ES-I3 (cell line): ENCODE measurements around the gene SLC6A14.

ENCODE experiments used
- H3K36me3 ChIP-seq: 2 replicates; pipeline ENCODE4 v1.6.1; 2013; ENCODE audit warnings: mild to moderate bottlenecking, low read length, control low read depth, moderate library complexity; ENCODE audit not compliant: insufficient read depth
- H3K4me1 ChIP-seq: 2 replicates; pipeline ENCODE4 v1.6.1; 2013; ENCODE audit warnings: mild to moderate bottlenecking, control low read depth, low read length; ENCODE audit not compliant: insufficient read depth
- H3K9ac ChIP-seq: 2 replicates; pipeline ENCODE4 v1.6.1; 2013; ENCODE audit warnings: low read depth, mild to moderate bottlenecking, low read length, moderate library complexity
- H3K9me3 ChIP-seq: 2 replicates; pipeline ENCODE4 v1.6.1; 2013; ENCODE audit warnings: mild to moderate bottlenecking, low read length, moderate library complexity; ENCODE audit not compliant: control insufficient read depth, insufficient read depth

SLC6A14 gene, protein sequence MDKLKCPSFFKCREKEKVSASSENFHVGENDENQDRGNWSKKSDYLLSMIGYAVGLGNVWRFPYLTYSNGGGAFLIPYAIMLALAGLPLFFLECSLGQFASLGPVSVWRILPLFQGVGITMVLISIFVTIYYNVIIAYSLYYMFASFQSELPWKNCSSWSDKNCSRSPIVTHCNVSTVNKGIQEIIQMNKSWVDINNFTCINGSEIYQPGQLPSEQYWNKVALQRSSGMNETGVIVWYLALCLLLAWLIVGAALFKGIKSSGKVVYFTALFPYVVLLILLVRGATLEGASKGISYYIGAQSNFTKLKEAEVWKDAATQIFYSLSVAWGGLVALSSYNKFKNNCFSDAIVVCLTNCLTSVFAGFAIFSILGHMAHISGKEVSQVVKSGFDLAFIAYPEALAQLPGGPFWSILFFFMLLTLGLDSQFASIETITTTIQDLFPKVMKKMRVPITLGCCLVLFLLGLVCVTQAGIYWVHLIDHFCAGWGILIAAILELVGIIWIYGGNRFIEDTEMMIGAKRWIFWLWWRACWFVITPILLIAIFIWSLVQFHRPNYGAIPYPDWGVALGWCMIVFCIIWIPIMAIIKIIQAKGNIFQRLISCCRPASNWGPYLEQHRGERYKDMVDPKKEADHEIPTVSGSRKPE

DNA sequence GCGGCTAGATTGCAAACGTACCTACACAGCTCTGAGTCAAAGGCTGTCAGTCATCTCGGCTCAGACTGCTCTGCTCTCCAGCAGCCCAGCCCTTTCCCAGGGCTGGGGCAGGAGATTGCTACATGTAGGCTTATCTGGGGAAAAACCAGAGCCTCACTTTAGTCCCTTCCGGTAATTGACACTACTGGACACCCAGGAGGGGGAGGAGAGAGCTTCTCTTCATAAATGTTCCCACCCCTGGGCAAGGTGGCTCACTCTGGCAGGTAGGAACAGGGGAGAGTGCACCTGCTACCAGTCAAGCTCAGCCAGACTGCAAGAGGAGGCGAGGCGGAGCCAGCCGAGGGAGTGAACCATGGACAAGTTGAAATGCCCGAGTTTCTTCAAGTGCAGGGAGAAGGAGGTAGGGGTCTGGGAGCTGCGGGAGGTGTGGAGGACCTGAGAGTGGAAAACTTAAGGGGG lies at the start of gene SLC6A14:
Gene SLC6A14 (plus strand): TSS at position 249 of the 459 bp plus-strand sequence. CDS start 104 bp downstream, at position 353.
- H3K4me1 ChIP-seq = no peaks in the 10 kb centered on the region
- no peak within 1 kb of the TSS for H3K9ac ChIP-seq
- H3K9me3 ChIP-seq = no peaks in the 10 kb centered on the region
- H3K36me3 ChIP-seq = no peaks in the 10 kb centered on the region

- Histone ChIP-seq H3K9me3 (no peaks in the 10 kb centered on the region), H3K9ac (no peak overlapping the region), H3K36me3 (no peaks in the 10 kb centered on the region), H3K4me1 (no peaks in the 10 kb centered on the region)
Observed at GRCh38 chrX:116395752-116396151, 40.7 kb upstream of the SLC6A14 start.

- no peak overlapping the region for H3K9ac ChIP-seq
- no peaks in the 10 kb centered on the region for H3K36me3 ChIP-seq
- no peaks in the 10 kb centered on the region for H3K9me3 ChIP-seq
- no peaks in the 10 kb centered on the region for H3K4me1 ChIP-seq
Observed at GRCh38 chrX:116399681-116400080, 36.7 kb upstream of the SLC6A14 start.

- H3K9ac ChIP-seq = no peak overlapping the region
- H3K4me1 ChIP-seq = no peaks in the 10 kb centered on the region
- peaks cover 2% of the 10 kb centered on the region; the same call in 1 of the 2 replicates for H3K9me3 ChIP-seq
- H3K36me3 ChIP-seq = no peaks in the 10 kb centered on the region
Observed at GRCh38 chrX:116409219-116409618, 27.2 kb upstream of the SLC6A14 start.

GRCh38 chrX:116413273-116413672 lies 23.1 kb upstream of the SLC6A14 start:
- no peaks in the 10 kb centered on the region for H3K36me3 ChIP-seq
- H3K9ac ChIP-seq = no peak overlapping the region
- H3K4me1 ChIP-seq = no peaks in the 10 kb centered on the region
- H3K9me3 ChIP-seq = peaks cover 2% of the 10 kb centered on the region; the same call in 1 of the 2 replicates

GRCh38 chrX:116417214-116417613 lies 19.2 kb upstream of the SLC6A14 start:
- Histone ChIP-seq H3K36me3 (no peaks in the 10 kb centered on the region), H3K9ac (no peak overlapping the region), H3K4me1 (no peaks in the 10 kb centered on the region), H3K9me3 (peaks cover 2% of the 10 kb centered on the region; the same call in 1 of the 2 replicates)

DNA sequence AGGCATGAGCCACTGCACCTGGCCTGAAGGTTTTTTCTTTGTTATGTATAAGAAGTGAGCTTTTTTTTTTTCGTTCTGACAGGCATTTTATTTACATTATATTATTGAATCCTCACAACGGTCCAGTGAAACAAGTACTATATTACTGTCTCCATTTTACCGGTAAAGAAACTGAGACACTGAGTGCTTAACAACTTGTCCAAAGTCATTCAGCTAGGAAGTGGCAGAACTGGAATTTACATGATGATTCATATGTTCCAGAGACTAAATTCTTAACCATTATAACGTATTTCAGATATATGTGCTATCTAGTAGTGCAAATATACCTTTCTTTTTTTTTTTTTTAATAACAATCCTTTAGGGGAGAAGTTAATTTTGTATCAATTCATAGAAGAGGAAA lies 18.4 kb upstream of the SLC6A14 start:
- Histone ChIP-seq H3K9ac (no peak overlapping the region), H3K36me3 (no peaks in the 10 kb centered on the region), H3K4me1 (no peaks in the 10 kb centered on the region), H3K9me3 (peaks cover 2% of the 10 kb centered on the region; the same call in 1 of the 2 replicates)

DNA sequence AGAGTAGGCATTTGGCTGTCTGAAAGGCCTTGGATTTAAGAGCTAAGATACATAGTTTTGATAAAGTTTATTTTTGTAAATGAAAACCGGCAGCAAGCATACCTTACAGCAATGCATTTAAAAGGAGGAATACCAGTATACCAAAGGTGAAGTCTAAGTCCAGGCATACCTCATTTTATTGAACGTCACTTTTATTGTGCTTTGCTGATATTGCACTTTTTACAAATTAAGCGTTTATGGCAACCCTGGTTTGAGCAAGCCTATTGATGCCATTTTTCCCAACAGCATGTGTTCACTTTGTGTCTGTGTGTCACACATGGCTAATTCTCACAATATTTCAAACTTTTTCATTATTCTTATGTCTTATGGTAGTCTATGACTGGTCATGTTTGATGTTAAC lies 8.4 kb upstream of the SLC6A14 start:
- H3K9ac ChIP-seq = no peak overlapping the region

DNA sequence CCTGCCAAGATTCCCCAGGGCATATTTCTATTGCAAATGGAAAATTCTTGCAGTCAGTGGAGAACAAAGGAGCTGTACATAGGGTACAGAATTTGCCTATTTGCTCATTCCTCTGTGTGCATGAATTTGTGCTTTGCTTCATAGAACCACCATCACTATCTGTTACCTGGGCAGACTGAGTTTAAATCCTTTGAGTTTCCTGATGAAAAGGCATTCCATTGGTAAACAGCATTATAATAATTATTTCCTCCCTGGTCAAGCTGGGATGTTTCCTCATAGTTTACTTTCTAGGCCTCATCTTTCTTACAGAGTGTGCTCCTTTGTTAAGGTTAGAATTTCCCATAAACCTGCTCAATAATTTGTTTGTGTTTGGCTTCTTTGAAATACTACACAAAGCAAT lies 809 bp upstream of the SLC6A14 start:
- H3K4me1 ChIP-seq = no peaks in the 10 kb centered on the region
- H3K36me3 ChIP-seq = no peaks in the 10 kb centered on the region
- no peak overlapping the region for H3K9ac ChIP-seq
- no peaks in the 10 kb centered on the region for H3K9me3 ChIP-seq

More for the DNA sequence above, 8.4 kb upstream of the SLC6A14 start:
- Histone ChIP-seq H3K36me3 (no peaks in the 10 kb centered on the region), H3K9me3 (no peaks in the 10 kb centered on the region), H3K4me1 (no peaks in the 10 kb centered on the region)

DNA sequence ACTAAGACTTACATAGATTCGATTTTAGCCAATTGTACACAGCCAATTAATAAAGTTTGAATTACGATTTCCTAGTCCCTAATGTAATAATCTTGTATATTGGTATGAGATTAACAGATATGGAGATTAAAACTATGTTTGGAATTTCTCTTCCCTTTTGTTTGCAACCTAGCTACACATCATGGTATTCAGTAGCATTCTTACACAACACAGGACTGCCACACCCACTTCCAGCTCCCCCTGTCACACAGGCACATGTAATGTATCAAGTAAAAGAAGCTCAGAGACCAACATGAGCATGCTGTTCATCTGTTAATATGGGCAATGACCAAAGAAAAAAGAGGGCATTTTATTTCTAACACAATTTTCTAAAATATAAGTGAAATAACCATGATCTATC lies 12.8 kb downstream of the SLC6A14 start:
- Histone ChIP-seq H3K9ac (no peak overlapping the region), H3K4me1 (no peaks in the 10 kb centered on the region), H3K36me3 (no peaks in the 10 kb centered on the region), H3K9me3 (no peaks in the 10 kb centered on the region)

DNA sequence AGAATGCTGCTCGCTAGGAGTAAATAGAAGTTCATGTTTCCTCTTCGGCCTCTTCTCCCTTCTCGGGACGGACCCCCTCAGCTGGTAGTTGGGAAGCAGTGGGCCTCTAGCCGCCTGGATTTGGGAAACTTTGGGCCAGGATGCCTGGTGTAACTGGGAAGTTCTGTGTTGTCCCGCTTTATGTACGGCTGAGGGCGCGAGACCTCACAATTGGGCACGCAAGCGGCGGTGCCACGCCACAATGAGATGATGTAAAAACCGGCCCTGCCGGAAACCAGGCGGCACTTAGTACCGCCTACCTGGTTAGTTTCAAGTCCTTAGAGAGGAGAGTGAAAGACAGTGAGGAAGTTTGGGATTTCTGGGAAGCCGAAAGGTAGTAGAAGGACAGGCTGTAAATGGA lies 26.4 kb downstream of the SLC6A14 start, which contains the start of gene CT83:
Gene CT83 (minus strand): TSS at position 155 of the 400 bp plus-strand sequence. CDS start 120 bp downstream, at position 35.
- H3K9me3 ChIP-seq = no peaks in the 10 kb centered on the region
- H3K36me3 ChIP-seq = no peaks in the 10 kb centered on the region
- H3K9ac ChIP-seq = no peak within 1 kb of the TSS
- no peaks in the 10 kb centered on the region for H3K4me1 ChIP-seq

GRCh38 chrX:116480059-116480458 lies 43.7 kb downstream of the SLC6A14 start:
- Histone ChIP-seq H3K9ac (no peak overlapping the region), H3K36me3 (no peaks in the 10 kb centered on the region), H3K4me1 (no peaks in the 10 kb centered on the region), H3K9me3 (no peaks in the 10 kb centered on the region)

- H3K4me1 ChIP-seq = no peaks in the 10 kb centered on the region
- H3K9ac ChIP-seq = no peak overlapping the region
- no peaks in the 10 kb centered on the region for H3K9me3 ChIP-seq
- H3K36me3 ChIP-seq = no peaks in the 10 kb centered on the region
Observed at GRCh38 chrX:116490104-116490503, 53.7 kb downstream of the SLC6A14 start.

DNA sequence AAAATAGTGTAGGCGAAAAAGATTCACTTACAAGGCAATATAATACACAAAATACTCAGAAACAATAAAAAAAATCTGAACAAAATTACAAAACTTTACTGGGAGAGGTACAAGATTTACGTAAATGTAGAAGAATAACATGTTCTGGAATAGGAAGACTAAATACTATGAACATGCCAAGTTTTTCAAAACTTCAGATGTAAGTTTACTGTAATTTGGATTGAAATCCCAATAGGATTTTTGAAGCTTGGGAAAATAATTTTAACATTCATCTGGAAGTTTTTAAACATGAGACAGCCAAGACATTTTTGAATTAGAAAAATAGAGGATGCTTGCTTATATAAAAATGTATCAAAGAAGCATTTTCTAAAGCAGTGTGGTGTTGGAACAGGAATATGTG lies 56.9 kb downstream of the SLC6A14 start:
- no peak overlapping the region for H3K9ac ChIP-seq
- H3K9me3 ChIP-seq = no peaks in the 10 kb centered on the region
- no peaks in the 10 kb centered on the region for H3K4me1 ChIP-seq
- H3K36me3 ChIP-seq = no peaks in the 10 kb centered on the region

GRCh38 chrX:116499780-116500179 lies 63.4 kb downstream of the SLC6A14 start:
- no peaks in the 10 kb centered on the region for H3K36me3 ChIP-seq
- H3K9ac ChIP-seq = no peak overlapping the region
- H3K9me3 ChIP-seq = no peaks in the 10 kb centered on the region
- H3K4me1 ChIP-seq = no peaks in the 10 kb centered on the region
